ENCODE results near the gene CCR5AS.

DNA sequence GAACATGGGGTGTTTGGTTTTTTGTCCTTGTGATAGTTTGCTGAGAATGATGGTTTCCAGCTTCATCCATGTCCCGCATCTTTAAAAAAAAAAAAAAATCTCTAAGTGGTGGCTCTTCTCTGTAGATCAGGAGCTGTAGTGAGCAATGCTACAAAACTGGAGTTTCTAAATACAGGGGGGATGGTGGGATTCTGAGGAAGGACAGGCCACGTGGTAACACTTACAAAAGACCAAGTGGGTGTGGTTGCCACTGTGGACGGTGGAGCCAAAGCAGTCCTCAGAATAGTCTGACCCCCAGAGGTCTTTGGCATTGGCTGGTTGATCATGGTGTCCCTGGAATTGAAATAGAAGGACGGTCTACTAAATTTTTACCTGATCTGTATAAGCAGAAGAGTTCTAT is 7.9 kb upstream of the CCR5AS start:
- TF ChIP-seq, protein P1, sequence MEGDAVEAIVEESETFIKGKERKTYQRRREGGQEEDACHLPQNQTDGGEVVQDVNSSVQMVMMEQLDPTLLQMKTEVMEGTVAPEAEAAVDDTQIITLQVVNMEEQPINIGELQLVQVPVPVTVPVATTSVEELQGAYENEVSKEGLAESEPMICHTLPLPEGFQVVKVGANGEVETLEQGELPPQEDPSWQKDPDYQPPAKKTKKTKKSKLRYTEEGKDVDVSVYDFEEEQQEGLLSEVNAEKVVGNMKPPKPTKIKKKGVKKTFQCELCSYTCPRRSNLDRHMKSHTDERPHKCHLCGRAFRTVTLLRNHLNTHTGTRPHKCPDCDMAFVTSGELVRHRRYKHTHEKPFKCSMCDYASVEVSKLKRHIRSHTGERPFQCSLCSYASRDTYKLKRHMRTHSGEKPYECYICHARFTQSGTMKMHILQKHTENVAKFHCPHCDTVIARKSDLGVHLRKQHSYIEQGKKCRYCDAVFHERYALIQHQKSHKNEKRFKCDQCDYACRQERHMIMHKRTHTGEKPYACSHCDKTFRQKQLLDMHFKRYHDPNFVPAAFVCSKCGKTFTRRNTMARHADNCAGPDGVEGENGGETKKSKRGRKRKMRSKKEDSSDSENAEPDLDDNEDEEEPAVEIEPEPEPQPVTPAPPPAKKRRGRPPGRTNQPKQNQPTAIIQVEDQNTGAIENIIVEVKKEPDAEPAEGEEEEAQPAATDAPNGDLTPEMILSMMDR (IDR thresholded peaks at IDR 0.05): no peak
- TF ChIP-seq POLR2AphosphoS5 (IDR thresholded peaks at IDR 0.05): no peak
- TF ChIP-seq POLR2A (IDR thresholded peaks at IDR 0.05): no peak
- TF ChIP-seq EP300 (IDR thresholded peaks at IDR 0.05): no peak
